Measurements from ENCODE around the gene CENPP. TPM values are rescaled to one million over a fixed set of nuclear protein-coding genes. Genes with fewer than 3 reads are reported as not detected.

CENPP gene
- total RNA-seq, 4 donors from 2014 or later: 2.9 to 8.3 (median 4.9) TPM

DNA sequence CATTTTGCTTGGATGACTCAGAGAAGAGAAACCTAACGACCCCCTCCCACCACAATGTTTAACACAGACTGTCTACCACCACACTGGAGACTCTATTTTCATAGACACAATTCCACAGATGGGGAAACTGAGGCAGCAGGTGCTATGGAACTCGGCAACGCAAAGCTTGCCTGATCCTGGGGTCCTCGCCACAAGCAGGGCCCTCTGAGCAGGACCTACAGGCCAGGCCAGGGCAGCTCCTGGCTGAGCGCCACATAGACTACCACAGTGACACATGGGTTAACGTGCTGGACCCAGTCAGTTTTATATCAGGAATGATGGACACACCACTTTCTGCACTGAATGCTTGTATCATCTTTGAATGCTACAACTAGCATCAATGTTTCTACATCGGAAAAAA lies 332.4 kb downstream of the CENPP start:
- H3K27ac ChIP-seq: no peak overlapping the region
- TF ChIP-seq EP300 (IDR thresholded peaks at IDR 0.05) (no peak), POLR2A (IDR thresholded peaks at IDR 0.05) (no peak), POLR2AphosphoS5 (IDR thresholded peaks at IDR 0.05) (no peak)
- TF ChIP-seq, protein P1, sequence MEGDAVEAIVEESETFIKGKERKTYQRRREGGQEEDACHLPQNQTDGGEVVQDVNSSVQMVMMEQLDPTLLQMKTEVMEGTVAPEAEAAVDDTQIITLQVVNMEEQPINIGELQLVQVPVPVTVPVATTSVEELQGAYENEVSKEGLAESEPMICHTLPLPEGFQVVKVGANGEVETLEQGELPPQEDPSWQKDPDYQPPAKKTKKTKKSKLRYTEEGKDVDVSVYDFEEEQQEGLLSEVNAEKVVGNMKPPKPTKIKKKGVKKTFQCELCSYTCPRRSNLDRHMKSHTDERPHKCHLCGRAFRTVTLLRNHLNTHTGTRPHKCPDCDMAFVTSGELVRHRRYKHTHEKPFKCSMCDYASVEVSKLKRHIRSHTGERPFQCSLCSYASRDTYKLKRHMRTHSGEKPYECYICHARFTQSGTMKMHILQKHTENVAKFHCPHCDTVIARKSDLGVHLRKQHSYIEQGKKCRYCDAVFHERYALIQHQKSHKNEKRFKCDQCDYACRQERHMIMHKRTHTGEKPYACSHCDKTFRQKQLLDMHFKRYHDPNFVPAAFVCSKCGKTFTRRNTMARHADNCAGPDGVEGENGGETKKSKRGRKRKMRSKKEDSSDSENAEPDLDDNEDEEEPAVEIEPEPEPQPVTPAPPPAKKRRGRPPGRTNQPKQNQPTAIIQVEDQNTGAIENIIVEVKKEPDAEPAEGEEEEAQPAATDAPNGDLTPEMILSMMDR (IDR thresholded peaks at IDR 0.05): no peak
- no peak for ATAC-seq

GRCh38 chr9:92658611-92659010 lies 332.9 kb downstream of the CENPP start:
- Histone ChIP-seq H3K4me3 (no peak overlapping the region), H3K9me3 (no peaks in the 10 kb centered on the region), H3K27me3 (no peaks in the 10 kb centered on the region), H3K36me3 (peaks cover 0 to 48% of the 10 kb centered on the region in 2 donors), H3K27ac (no peak overlapping the region), H3K4me1 (peaks cover 0 to 17% (median 3%) of the 10 kb centered on the region in 3 donors)
- ATAC-seq: no peak
- 89 to 94% methylated on average over 4 of the region's 4 CpGs for WGBS, 2 donors (ENCODE audit: low coverage in 1 of 2)
- TF ChIP-seq, protein P1 (IDR thresholded peaks at IDR 0.05): no peak
- no peak for TF ChIP-seq POLR2A (IDR thresholded peaks at IDR 0.05)
- no peak for TF ChIP-seq POLR2AphosphoS5 (IDR thresholded peaks at IDR 0.05)

More for the DNA sequence above, 332.4 kb downstream of the CENPP start:
- Histone ChIP-seq H3K4me3 (no peak overlapping the region), H3K9me3 (no peaks in the 10 kb centered on the region), H3K27me3 (no peaks in the 10 kb centered on the region), H3K36me3 (peaks cover 0 to 48% of the 10 kb centered on the region in 2 donors), H3K4me1 (peaks cover 0 to 21% (median 3%) of the 10 kb centered on the region in 3 donors)
- 92 to 100% methylated on average over 1 to 2 of the region's 7 CpGs for WGBS, 2 donors (ENCODE audit: low coverage in 1 of 2)

- no peaks in the 10 kb centered on the region for H3K27me3 ChIP-seq
- no peak for ATAC-seq
- no peak overlapping the region for H3K4me3 ChIP-seq
- H3K9me3 ChIP-seq: no peaks in the 10 kb centered on the region
- H3K27ac ChIP-seq: no peak overlapping the region
- peaks cover 0 to 49% of the 10 kb centered on the region in 2 donors for H3K36me3 ChIP-seq
- WGBS, 2 donors (ENCODE audit: low coverage in 1 of 2): 82 to 85% methylated on average over 3 to 8 of the region's 10 CpGs
- peaks cover 0 to 13% (median 3%) of the 10 kb centered on the region in 3 donors for H3K4me1 ChIP-seq
- TF ChIP-seq, protein P1 (IDR thresholded peaks at IDR 0.05): no peak
- TF ChIP-seq POLR2AphosphoS5 (IDR thresholded peaks at IDR 0.05) (no peak), EP300 (IDR thresholded peaks at IDR 0.05) (no peak), POLR2A (IDR thresholded peaks at IDR 0.05) (no peak)
Measured at GRCh38 chr9:92659601-92660000, 333.8 kb downstream of the CENPP start.

DNA sequence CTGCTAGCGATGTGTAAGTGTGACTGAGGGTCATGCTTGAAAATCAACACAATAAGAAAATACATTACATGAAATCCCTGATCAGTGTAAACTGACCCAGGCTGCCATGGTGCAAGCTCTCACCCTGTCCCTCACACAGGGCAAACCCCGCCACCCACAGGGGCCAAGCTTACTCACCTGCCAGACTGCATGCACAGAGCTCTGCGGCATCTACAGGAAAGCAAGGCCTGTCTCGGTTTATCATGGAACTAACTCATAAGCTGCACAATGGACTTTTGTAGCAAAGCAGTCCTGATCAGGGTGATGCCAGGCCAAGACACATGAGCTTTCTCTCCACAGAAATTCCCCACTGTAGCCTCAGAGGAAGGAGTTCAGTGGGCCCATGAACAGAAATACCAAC lies 334.5 kb downstream of the CENPP start:
- Histone ChIP-seq H3K27me3 (no peaks in the 10 kb centered on the region), H3K27ac (no peak overlapping the region), H3K4me1 (peaks cover 0 to 15% (median 0%) of the 10 kb centered on the region in 3 donors), H3K9me3 (no peaks in the 10 kb centered on the region), H3K36me3 (peaks cover 0 to 42% of the 10 kb centered on the region in 2 donors), H3K4me3 (no peak overlapping the region)
- WGBS, 2 donors (ENCODE audit: low coverage in 1 of 2): 55 to 80% methylated on average over 1 to 2 of the region's 4 CpGs
- no peak for TF ChIP-seq POLR2AphosphoS5 (IDR thresholded peaks at IDR 0.05)
- TF ChIP-seq, protein P1 (IDR thresholded peaks at IDR 0.05): no peak
- no peak for TF ChIP-seq POLR2A (IDR thresholded peaks at IDR 0.05)
- no peak for TF ChIP-seq EP300 (IDR thresholded peaks at IDR 0.05)
- ATAC-seq: no peak

DNA sequence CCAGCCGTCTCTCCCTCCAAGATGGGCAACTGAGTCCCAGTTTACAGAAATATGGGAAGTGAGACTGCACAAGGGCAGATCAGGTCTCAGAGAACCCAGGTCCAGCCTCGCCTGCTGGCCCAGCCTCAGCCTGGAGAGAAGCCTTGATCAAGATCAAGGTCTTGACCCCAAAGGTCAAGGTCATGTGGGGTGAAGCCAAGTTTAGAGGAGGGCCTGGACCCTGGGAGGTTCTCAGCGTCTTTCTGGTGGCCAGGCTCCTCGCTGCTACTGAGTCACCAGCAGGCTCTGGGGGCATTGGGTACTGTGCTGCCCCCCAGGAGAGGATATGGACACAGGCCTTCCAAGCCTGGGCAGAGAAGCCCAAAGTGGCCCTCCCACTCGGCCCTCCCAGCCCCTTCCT lies 335.4 kb downstream of the CENPP start:
- H3K4me1 ChIP-seq: peaks cover 0 to 15% (median 0%) of the 10 kb centered on the region in 3 donors

More for the DNA sequence above, 335.4 kb downstream of the CENPP start:
- ATAC-seq: no peak
- H3K36me3 ChIP-seq: peaks cover 0 to 37% of the 10 kb centered on the region in 2 donors
- H3K27ac ChIP-seq: no peak overlapping the region
- H3K4me3 ChIP-seq: no peak overlapping the region
- TF ChIP-seq, protein P1 (IDR thresholded peaks at IDR 0.05): no peak
- TF ChIP-seq POLR2A (IDR thresholded peaks at IDR 0.05) (no peak), POLR2AphosphoS5 (IDR thresholded peaks at IDR 0.05) (no peak), EP300 (IDR thresholded peaks at IDR 0.05) (no peak)
- no peaks in the 10 kb centered on the region for H3K9me3 ChIP-seq
- no peaks in the 10 kb centered on the region for H3K27me3 ChIP-seq
- 65 to 100% methylated on average over 2 to 3 of the region's 5 CpGs for WGBS, 2 donors (ENCODE audit: low coverage in 1 of 2)

All from gastroesophageal sphincter (tissue), 4 donors.